Measurements from ENCODE around the gene SLC30A10.
"Not testable (repeated sequence)": the region's sequence is repeated elsewhere in the genome, so short reads cannot be mapped to it uniquely, and the experiment has no call there.

The SLC30A10 gene

DNA sequence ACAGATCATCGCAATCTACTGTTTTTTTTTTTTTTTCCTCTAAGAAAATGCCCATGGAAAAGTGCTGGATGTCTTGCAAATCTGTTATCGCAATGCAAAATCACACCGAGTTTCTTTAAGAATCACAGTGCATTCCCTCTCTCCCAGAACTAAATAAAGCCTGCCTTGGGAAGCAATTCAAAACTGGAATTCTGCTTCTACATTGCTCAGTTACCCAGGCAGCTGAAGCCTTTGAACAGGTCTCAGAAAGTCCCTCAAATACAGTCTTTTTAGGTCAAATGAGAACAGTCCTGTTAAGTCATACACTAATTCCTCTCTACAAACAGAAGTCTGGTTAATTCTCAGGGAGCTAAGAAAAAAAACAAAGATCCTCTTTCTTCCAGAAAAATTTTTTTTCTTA lies 46.3 kb downstream of the SLC30A10 start:
- Mint-ChIP-seq H3K27ac (no peak overlapping the region), H3K4me1 (no peaks in the 10 kb centered on the region), H3K9me3 (peaks cover 8% of the 10 kb centered on the region), H3K36me3 (ENCODE audit: low read depth) (no peaks in the 10 kb centered on the region), H3K27me3 (ENCODE audit: low read depth) (no peaks in the 10 kb centered on the region), H3K4me3 (no peak overlapping the region)
- no peak for TF ChIP-seq CTCF (IDR thresholded peaks at IDR 0.05; ENCODE audit: unreplicated experiment in 3 of 3)

- H3K9me3 Mint-ChIP-seq: peaks cover 3% of the 10 kb centered on the region
Measured at GRCh38 chr1:219880765-219881457, 47.4 kb downstream of the SLC30A10 start.

DNA sequence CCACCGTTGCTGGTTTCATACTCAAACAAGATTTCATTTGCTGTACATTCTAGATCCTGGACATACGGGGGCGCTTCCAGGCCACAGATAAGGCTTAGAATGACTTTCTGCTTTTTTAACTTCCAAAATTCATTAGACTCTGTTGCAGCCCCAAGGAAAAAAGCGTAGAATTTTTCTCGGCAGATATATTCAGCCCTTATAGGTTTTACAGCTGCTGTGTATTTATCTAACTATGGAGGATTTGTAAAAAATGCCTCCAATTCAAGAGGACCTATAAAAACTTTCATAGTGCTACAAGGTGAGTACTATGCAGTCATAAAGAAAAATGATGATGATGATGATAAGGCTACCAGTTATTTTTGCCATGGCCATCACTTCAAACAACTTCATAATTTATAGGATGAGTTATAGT lies 51.6 kb downstream of the SLC30A10 start:
- no peak for TF ChIP-seq CTCF (IDR thresholded peaks at IDR 0.05; ENCODE audit: unreplicated experiment in 3 of 3)
- no peaks in the 10 kb centered on the region for H3K27me3 Mint-ChIP-seq (ENCODE audit: low read depth)
- H3K4me1 Mint-ChIP-seq: no peaks in the 10 kb centered on the region
- H3K9me3 Mint-ChIP-seq: no peaks in the 10 kb centered on the region
- H3K4me3 Mint-ChIP-seq: no peak overlapping the region
- no peak overlapping the region for H3K27ac Mint-ChIP-seq
- H3K36me3 Mint-ChIP-seq (ENCODE audit: low read depth): no peaks in the 10 kb centered on the region

More at GRCh38 chr1:219880765-219881457, 47.4 kb downstream of the SLC30A10 start:
- H3K27me3 Mint-ChIP-seq (ENCODE audit: low read depth): no peaks in the 10 kb centered on the region
- H3K27ac Mint-ChIP-seq: no peak overlapping the region
- no peak overlapping the region for H3K4me3 Mint-ChIP-seq
- H3K4me1 Mint-ChIP-seq: no peaks in the 10 kb centered on the region
- no peak for TF ChIP-seq CTCF (IDR thresholded peaks at IDR 0.05; ENCODE audit: unreplicated experiment in 3 of 3)
- H3K36me3 Mint-ChIP-seq (ENCODE audit: low read depth): no peaks in the 10 kb centered on the region

DNA sequence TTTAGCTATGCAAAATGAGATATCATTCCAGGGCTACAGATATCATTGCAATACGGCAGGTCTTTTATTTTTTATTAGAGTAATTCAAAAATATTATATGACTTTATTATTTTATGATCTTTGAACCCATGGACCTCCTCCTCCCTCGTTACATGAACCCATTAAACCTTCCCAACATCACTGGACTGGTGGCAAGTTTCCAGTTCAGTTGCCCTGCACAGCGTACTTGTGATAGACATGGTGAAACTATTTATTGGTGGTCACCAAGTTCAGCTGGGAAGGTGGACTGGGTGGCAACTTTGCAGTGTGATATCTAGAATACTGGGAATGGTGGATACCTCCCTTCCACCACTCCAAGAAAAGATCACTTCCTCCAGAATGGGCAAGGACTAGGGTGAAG lies 52.5 kb downstream of the SLC30A10 start:
- H3K4me3 Mint-ChIP-seq: no peak overlapping the region
- no peaks in the 10 kb centered on the region for H3K9me3 Mint-ChIP-seq
- no peaks in the 10 kb centered on the region for H3K4me1 Mint-ChIP-seq
- no peaks in the 10 kb centered on the region for H3K36me3 Mint-ChIP-seq (ENCODE audit: low read depth)
- no peaks in the 10 kb centered on the region for H3K27me3 Mint-ChIP-seq (ENCODE audit: low read depth)
- no peak overlapping the region for H3K27ac Mint-ChIP-seq
- TF ChIP-seq CTCF (IDR thresholded peaks at IDR 0.05; ENCODE audit: unreplicated experiment in 3 of 3): no peak

GRCh38 chr1:219872538-219872937 lies 55.8 kb downstream of the SLC30A10 start:
- not testable (repeated sequence) for H3K4me3 Mint-ChIP-seq; H3K36me3 Mint-ChIP-seq (ENCODE audit: low read depth); H3K27ac Mint-ChIP-seq; H3K27me3 Mint-ChIP-seq (ENCODE audit: low read depth); H3K9me3 Mint-ChIP-seq; H3K4me1 Mint-ChIP-seq

- no peak for TF ChIP-seq CTCF (IDR thresholded peaks at IDR 0.05; ENCODE audit: unreplicated experiment in 3 of 3)
- no peak overlapping the region for H3K4me3 Mint-ChIP-seq
- H3K9me3 Mint-ChIP-seq: peaks cover 2% of the 10 kb centered on the region
- no peak overlapping the region for H3K27ac Mint-ChIP-seq
- no peaks in the 10 kb centered on the region for H3K27me3 Mint-ChIP-seq (ENCODE audit: low read depth)
- no peaks in the 10 kb centered on the region for H3K4me1 Mint-ChIP-seq
- no peaks in the 10 kb centered on the region for H3K36me3 Mint-ChIP-seq (ENCODE audit: low read depth)
Measured at GRCh38 chr1:219871427-219872057, 56.8 kb downstream of the SLC30A10 start.

GRCh38 chr1:219868615-219869014 lies 59.7 kb downstream of the SLC30A10 start:
- H3K36me3 Mint-ChIP-seq (ENCODE audit: low read depth); H3K27me3 Mint-ChIP-seq (ENCODE audit: low read depth); H3K4me3 Mint-ChIP-seq; H3K27ac Mint-ChIP-seq; H3K4me1 Mint-ChIP-seq; H3K9me3 Mint-ChIP-seq: not testable (repeated sequence)

Data from nephron (organoid).